Fibroblast of lung (primary cell): ENCODE measurements around the gene TSPAN31.

Experiments
- CTCF ChIP-seq, 2 donors: IDR thresholded peaks in 1 of 2; conservative IDR thresholded peaks in 1 of 2; 1 replicate in 1 of 2; 2 replicates in 1 of 2; pipeline ENCODE4 v1.5.1; 2011 to 2012; ENCODE audit warnings: low read length in 2 of 2, control low read depth in 1 of 2, inconsistent platforms in 1 of 2, low read depth in 1 of 2, mild to moderate bottlenecking in 1 of 2
- EZH2 ChIP-seq: IDR thresholded peaks from 2 replicates; pipeline ENCODE4 v1.5.1; 2012; ENCODE audit warnings: low read length, control low read depth, mild to moderate bottlenecking; ENCODE audit errors: missing control alignments

DNA sequence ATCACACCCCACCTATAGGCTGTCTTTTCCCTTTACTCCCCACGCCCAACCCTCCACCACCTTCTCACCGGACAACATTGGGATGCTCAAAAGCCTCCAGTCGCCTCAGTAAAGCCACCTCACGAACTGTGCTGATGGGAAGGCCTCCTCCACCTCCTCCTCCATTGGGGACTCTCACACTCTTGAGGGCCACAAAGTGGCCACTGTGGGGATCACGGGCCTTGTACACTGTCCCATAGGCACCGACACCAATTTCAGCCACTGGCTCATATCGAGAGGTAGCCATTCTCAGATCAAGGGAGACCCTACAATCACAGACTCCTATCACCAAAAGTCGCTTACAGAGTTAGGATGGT is 6.6 kb downstream of the TSPAN31 start:
- TF ChIP-seq CTCF (conservative IDR thresholded peaks at IDR 0.05 in 1 of 2, IDR thresholded peaks at IDR 0.05 in 1 of 2; ENCODE audit: low read depth in 1 of 2, low read length in 2 of 2) (no peak), EZH2 (no peak)
